ENCODE measurements around the gene DZIP1L.

The DZIP1L gene

GRCh38 chr3:138034918-138035317 lies 80.5 kb downstream of the DZIP1L start:
- no peak for DNase-seq (ENCODE audit: low read depth)

- DNase-seq (ENCODE audit: low read depth) = no peak
Observed at GRCh38 chr3:138033202-138033691, 82.2 kb downstream of the DZIP1L start.

- DNase-seq (ENCODE audit: low read depth) = no peak
Observed at GRCh38 chr3:138032567-138032966, 82.8 kb downstream of the DZIP1L start.

- no peak for DNase-seq (ENCODE audit: low read depth)
Observed at GRCh38 chr3:138031536-138031935, 83.9 kb downstream of the DZIP1L start.

- no peak for DNase-seq (ENCODE audit: low read depth)
Observed at GRCh38 chr3:138030734-138031280, 84.6 kb downstream of the DZIP1L start.

GRCh38 chr3:138027821-138028220 lies 87.6 kb downstream of the DZIP1L start:
- no peak for DNase-seq (ENCODE audit: low read depth)

- no peak for DNase-seq (ENCODE audit: low read depth)
Observed at GRCh38 chr3:138025553-138025952, 89.9 kb downstream of the DZIP1L start.

GRCh38 chr3:138023754-138024153 lies 91.7 kb downstream of the DZIP1L start:
- DNase-seq (ENCODE audit: low read depth) = no peak

GRCh38 chr3:138019281-138020069 lies 95.9 kb downstream of the DZIP1L start:
- no peak for DNase-seq (ENCODE audit: low read depth)

- no peak for DNase-seq (ENCODE audit: low read depth)
Observed at GRCh38 chr3:138016065-138016464, 99.3 kb downstream of the DZIP1L start.

GRCh38 chr3:138012526-138012925 lies 102.9 kb downstream of the DZIP1L start:
- DNase-seq (ENCODE audit: low read depth) = no peak

Data from stimulated activated CD8-positive, alpha-beta memory T cell treated with anti-CD3 and anti-CD28 coated beads, Interleukin-12 subunit alpha, Interleukin-12 subunit beta, amount 100 ng/mL, for 1 hour (primary cell).